Measurements from ENCODE around the gene ARHGAP24.

GRCh38 chr4:85446141-85446861 lies 28.6 kb upstream of the ARHGAP24 start:
- TF ChIP-seq CTCF (IDR thresholded peaks at IDR 0.05; ENCODE audit: poor library complexity) (no peak), EZH2 (IDR thresholded peaks at IDR 0.05; ENCODE audit: borderline replicate concordance) (no peak)
